H9 (cell line): Measurements from ENCODE around the gene UGT1A5. TPM values are rescaled to one million over a fixed set of nuclear protein-coding genes. Genes with fewer than 3 reads are reported as not detected.

Source experiments
- DNase-seq: peaks from one replicate; pipeline ENCODE4 v3.0.0-alpha.2; 2017
- H2AFZ ChIP-seq: one replicate; pipeline ENCODE4 v1.6.1; 2013; ENCODE audit warnings: mild to moderate bottlenecking, low read length, control low read depth, moderate library complexity
- H2AK5ac ChIP-seq: 2 replicates; pipeline ENCODE4 v1.6.1; 2013; ENCODE audit warnings: low read length, control low read depth, mixed read lengths; ENCODE audit not compliant: insufficient read length
- H2BK120ac ChIP-seq: one replicate; pipeline ENCODE4 v1.6.1; 2013; ENCODE audit warnings: low read depth, mild to moderate bottlenecking, low read length, control low read depth, inconsistent platforms; ENCODE audit not compliant: poor library complexity, severe bottlenecking
- H2BK12ac ChIP-seq: 2 replicates; pipeline ENCODE4 v1.6.1; 2013; ENCODE audit warnings: low read length, control low read depth, mixed read lengths, low read depth; ENCODE audit not compliant: insufficient read length
- H2BK15ac ChIP-seq: 2 replicates; pipeline ENCODE4 v1.6.1; 2013; ENCODE audit warnings: low read depth, low read length, control low read depth
- H2BK20ac ChIP-seq: one replicate; pipeline ENCODE4 v1.6.1; 2013; ENCODE audit warnings: low read depth, mild to moderate bottlenecking, low read length, control low read depth, inconsistent platforms; ENCODE audit not compliant: poor library complexity, severe bottlenecking
- H2BK5ac ChIP-seq: 2 replicates; pipeline ENCODE4 v1.6.1; 2013; ENCODE audit warnings: low read length, control low read depth, mixed read lengths; ENCODE audit not compliant: insufficient read length
- H3K14ac ChIP-seq: 2 replicates; pipeline ENCODE4 v1.6.1; 2013; ENCODE audit warnings: low read length, control low read depth; ENCODE audit not compliant: insufficient read depth
- H3K18ac ChIP-seq: 2 replicates; pipeline ENCODE4 v1.6.1; 2013; ENCODE audit warnings: low read depth, mild to moderate bottlenecking, mixed read lengths, low read length, control low read depth; ENCODE audit not compliant: insufficient read length
- H3K23ac ChIP-seq: 2 replicates; pipeline ENCODE4 v1.6.1; 2013; ENCODE audit warnings: low read length, control low read depth, mixed read lengths, low read depth; ENCODE audit not compliant: insufficient read length
- H3K23me2 ChIP-seq: 2 replicates; pipeline ENCODE4 v1.6.1; 2013; ENCODE audit warnings: low read depth, mild to moderate bottlenecking, mixed read lengths, low read length, control low read depth; ENCODE audit not compliant: insufficient read length, poor library complexity, severe bottlenecking
- H3K27ac ChIP-seq: 2 replicates; pipeline ENCODE4 v1.5.1; 2013; ENCODE audit warnings: low read length, control low read depth, mixed read lengths, low read depth; ENCODE audit not compliant: insufficient read length
- H3K27me3 ChIP-seq: 2 replicates; pipeline ENCODE4 v1.6.1; 2013; ENCODE audit warnings: low read length, control low read depth, inconsistent platforms; ENCODE audit not compliant: insufficient read depth
- H3K4ac ChIP-seq: 2 replicates; pipeline ENCODE4 v1.6.1; 2013; ENCODE audit warnings: low read depth, mild to moderate bottlenecking, control low read depth, inconsistent platforms, low read length, moderate library complexity
- H3K4me1 ChIP-seq: 2 replicates; pipeline ENCODE4 v1.6.1; 2013; ENCODE audit warnings: low read length, control low read depth, inconsistent platforms; ENCODE audit not compliant: insufficient read depth
- H3K4me2 ChIP-seq: 2 replicates; pipeline ENCODE4 v1.6.1; 2013; ENCODE audit warnings: low read length, control low read depth, mixed read lengths; ENCODE audit not compliant: insufficient read length, insufficient read depth
- H3K56ac ChIP-seq: 2 replicates; pipeline ENCODE4 v1.6.1; 2013; ENCODE audit warnings: low read depth, mild to moderate bottlenecking, mixed read lengths, low read length, control low read depth; ENCODE audit not compliant: insufficient read length
- H3K79me1 ChIP-seq: 2 replicates; pipeline ENCODE4 v1.6.1; 2013; ENCODE audit warnings: low read depth, mild to moderate bottlenecking, moderate library complexity, low read length, control low read depth, inconsistent platforms; ENCODE audit not compliant: insufficient read depth, poor library complexity, severe bottlenecking
- H3K79me2 ChIP-seq: 2 replicates; pipeline ENCODE4 v1.6.1; 2013; ENCODE audit warnings: low read length, control low read depth, inconsistent platforms; ENCODE audit not compliant: insufficient read depth
- H3K9ac ChIP-seq: 2 replicates; pipeline ENCODE4 v1.6.1; 2013; ENCODE audit warnings: low read length, control low read depth, mixed read lengths; ENCODE audit not compliant: insufficient read length; ENCODE audit errors: extremely low read depth
- H3K9me3 ChIP-seq: one replicate; pipeline ENCODE4 v1.6.1; 2013; ENCODE audit warnings: low read depth, low read length, inconsistent platforms; ENCODE audit not compliant: control insufficient read depth
- H3T11ph ChIP-seq: one replicate; pipeline ENCODE4 v1.6.1; 2013; ENCODE audit warnings: mild to moderate bottlenecking, low read length, control low read depth, inconsistent platforms
- H4K20me1 ChIP-seq: one replicate; pipeline ENCODE4 v1.6.1; 2013; ENCODE audit not compliant: control insufficient read depth, insufficient read length, insufficient read depth
- H4K5ac ChIP-seq: 2 replicates; pipeline ENCODE4 v1.6.1; 2013; ENCODE audit warnings: low read depth, mild to moderate bottlenecking, mixed read lengths, low read length, control low read depth; ENCODE audit not compliant: insufficient read length
- H4K8ac ChIP-seq: replicated peaks from 2 replicates; pipeline ENCODE4 v1.6.1; 2013; ENCODE audit warnings: low read length, control low read depth, mixed read lengths, low read depth; ENCODE audit not compliant: insufficient read length
- H4K91ac ChIP-seq: 2 replicates; pipeline ENCODE4 v1.6.1; 2013; ENCODE audit warnings: low read depth, mild to moderate bottlenecking, moderate library complexity, mixed read lengths, low read length, control low read depth; ENCODE audit not compliant: insufficient read length
- H3K27ac Mint-ChIP-seq, 3 experiments: 2 replicates in 2 of 3; 3 replicates in 1 of 3; pipeline ENCODE4 v1.8.0; 2020 to 2021; ENCODE audit warnings: mixed read lengths in 3 of 3, mild to moderate bottlenecking in 1 of 3, moderate library complexity in 1 of 3
- H3K27me3 Mint-ChIP-seq: 2 replicates; pipeline ENCODE4 v1.8.0; 2021; ENCODE audit warnings: low read depth, mild to moderate bottlenecking, moderate library complexity, mixed read lengths
- H3K36me3 Mint-ChIP-seq, 3 experiments: 2 replicates in 2 of 3; 3 replicates in 1 of 3; pipeline ENCODE4 v1.8.0; 2020 to 2021; ENCODE audit warnings: low read depth in 3 of 3, mixed read lengths in 3 of 3; ENCODE audit not compliant: insufficient read depth in 1 of 3
- H3K4me1 Mint-ChIP-seq, 2 experiments: 2 replicates each; pipeline ENCODE4 v1.8.0; 2020; ENCODE audit warnings: mixed read lengths in 2 of 2
- H3K4me3 Mint-ChIP-seq, 2 experiments: 2 replicates in 1 of 2; 3 replicates in 1 of 2; pipeline ENCODE4 v1.8.0; 2020 to 2021; ENCODE audit warnings: mild to moderate bottlenecking in 2 of 2, mixed read lengths in 2 of 2, moderate library complexity in 1 of 2
- H3K9me3 Mint-ChIP-seq, 2 experiments: 2 replicates in 1 of 2; 3 replicates in 1 of 2; pipeline ENCODE4 v1.8.0; 2020; ENCODE audit warnings: mild to moderate bottlenecking in 2 of 2, mixed read lengths in 2 of 2, moderate library complexity in 1 of 2
- total RNA-seq: library from RNA; stranded (reverse); gene quantifications from 2 replicates; pipeline ENCODE4 v1.2.1, GENCODE V29; 2021
- TF ChIP-seq, protein P1 (sequence below): fragments of 200-600 bp; sonication (generic); conservative IDR thresholded peaks from 3 replicates; pipeline ENCODE4 v1.8.0; 2021; ENCODE audit warnings: antibody characterized with exemption, mild to moderate bottlenecking

UGT1A5 gene
- total RNA-seq, 1 experiment from 2014 or later: not detected

DNA sequence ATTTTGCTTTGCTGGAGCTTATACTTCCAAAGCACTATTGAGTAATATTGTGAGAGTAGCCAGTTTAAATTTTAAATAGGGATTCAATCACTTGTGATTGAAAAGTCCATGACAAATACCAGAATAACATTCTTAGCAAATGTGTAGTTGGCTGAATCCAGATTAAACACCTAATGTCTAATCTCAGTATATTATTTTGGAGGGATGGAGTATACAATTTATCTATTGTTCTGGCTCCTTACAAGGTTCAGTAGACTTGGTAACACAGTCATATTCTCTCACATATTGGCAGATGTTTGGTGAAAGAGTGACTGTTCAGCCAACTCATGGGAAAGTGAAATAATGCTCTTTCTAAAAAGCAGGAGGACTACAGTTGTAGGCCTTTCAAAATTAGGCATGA, 38.8 kb upstream of the UGT1A5 start:
- no peaks in the 10 kb centered on the region for H3K27me3 ChIP-seq
- no peak overlapping the region for H3K27ac ChIP-seq
- no peak overlapping the region for H2BK15ac ChIP-seq
- peaks cover 2 to 5% of the 10 kb centered on the region in 2 experiments; a peak in 3 of 4 replicates for H3K4me1 Mint-ChIP-seq
- H2BK20ac ChIP-seq: no peak overlapping the region
- no peak for DNase-seq
- H3K79me2 ChIP-seq: no peaks in the 10 kb centered on the region
- no peak overlapping the region for H3K18ac ChIP-seq
- H3K36me3 Mint-ChIP-seq: no peaks in the 10 kb centered on the region
- H3K9me3 Mint-ChIP-seq: no peaks in the 10 kb centered on the region
- no peak overlapping the region for H2BK120ac ChIP-seq
- H3K27ac Mint-ChIP-seq: no peak overlapping the region
- no peak overlapping the region for H4K5ac ChIP-seq
- no peaks in the 10 kb centered on the region for H4K20me1 ChIP-seq
- no peak overlapping the region for H2BK5ac ChIP-seq
- no peak overlapping the region for H3K4me2 ChIP-seq
- no peaks in the 10 kb centered on the region; the same call in 1 of the 2 replicates for H3K4me1 ChIP-seq
- H3K9me3 ChIP-seq: no peaks in the 10 kb centered on the region
- H3K9ac ChIP-seq: no peak overlapping the region
- no peak overlapping the region for H3K23ac ChIP-seq
- no peaks in the 10 kb centered on the region for H3K23me2 ChIP-seq
- no peak overlapping the region for H3K4me3 Mint-ChIP-seq
- H3K56ac ChIP-seq: no peak overlapping the region
- TF ChIP-seq, protein P1, sequence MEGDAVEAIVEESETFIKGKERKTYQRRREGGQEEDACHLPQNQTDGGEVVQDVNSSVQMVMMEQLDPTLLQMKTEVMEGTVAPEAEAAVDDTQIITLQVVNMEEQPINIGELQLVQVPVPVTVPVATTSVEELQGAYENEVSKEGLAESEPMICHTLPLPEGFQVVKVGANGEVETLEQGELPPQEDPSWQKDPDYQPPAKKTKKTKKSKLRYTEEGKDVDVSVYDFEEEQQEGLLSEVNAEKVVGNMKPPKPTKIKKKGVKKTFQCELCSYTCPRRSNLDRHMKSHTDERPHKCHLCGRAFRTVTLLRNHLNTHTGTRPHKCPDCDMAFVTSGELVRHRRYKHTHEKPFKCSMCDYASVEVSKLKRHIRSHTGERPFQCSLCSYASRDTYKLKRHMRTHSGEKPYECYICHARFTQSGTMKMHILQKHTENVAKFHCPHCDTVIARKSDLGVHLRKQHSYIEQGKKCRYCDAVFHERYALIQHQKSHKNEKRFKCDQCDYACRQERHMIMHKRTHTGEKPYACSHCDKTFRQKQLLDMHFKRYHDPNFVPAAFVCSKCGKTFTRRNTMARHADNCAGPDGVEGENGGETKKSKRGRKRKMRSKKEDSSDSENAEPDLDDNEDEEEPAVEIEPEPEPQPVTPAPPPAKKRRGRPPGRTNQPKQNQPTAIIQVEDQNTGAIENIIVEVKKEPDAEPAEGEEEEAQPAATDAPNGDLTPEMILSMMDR: no peak
- H2AFZ ChIP-seq: no peak overlapping the region
- H2AK5ac ChIP-seq: no peak overlapping the region
- no peak overlapping the region for H2BK12ac ChIP-seq
- H4K8ac ChIP-seq: no peak overlapping the region
- no peak overlapping the region for H3K4ac ChIP-seq
- no peak overlapping the region for H3T11ph ChIP-seq
- peaks cover 15% of the 10 kb centered on the region for H3K27me3 Mint-ChIP-seq
- no peaks in the 10 kb centered on the region for H3K79me1 ChIP-seq
- H4K91ac ChIP-seq: no peak overlapping the region
- H3K14ac ChIP-seq: no peak overlapping the region
